GM10847 (cell line): ENCODE results near the gene IRF1.

Experiments
- POLR2A ChIP-seq: IDR thresholded peaks from 2 replicates; pipeline ENCODE4 v1.6.1; 2011; ENCODE audit not compliant: insufficient read length; ENCODE audit errors: extremely low read depth

Gene IRF1

DNA sequence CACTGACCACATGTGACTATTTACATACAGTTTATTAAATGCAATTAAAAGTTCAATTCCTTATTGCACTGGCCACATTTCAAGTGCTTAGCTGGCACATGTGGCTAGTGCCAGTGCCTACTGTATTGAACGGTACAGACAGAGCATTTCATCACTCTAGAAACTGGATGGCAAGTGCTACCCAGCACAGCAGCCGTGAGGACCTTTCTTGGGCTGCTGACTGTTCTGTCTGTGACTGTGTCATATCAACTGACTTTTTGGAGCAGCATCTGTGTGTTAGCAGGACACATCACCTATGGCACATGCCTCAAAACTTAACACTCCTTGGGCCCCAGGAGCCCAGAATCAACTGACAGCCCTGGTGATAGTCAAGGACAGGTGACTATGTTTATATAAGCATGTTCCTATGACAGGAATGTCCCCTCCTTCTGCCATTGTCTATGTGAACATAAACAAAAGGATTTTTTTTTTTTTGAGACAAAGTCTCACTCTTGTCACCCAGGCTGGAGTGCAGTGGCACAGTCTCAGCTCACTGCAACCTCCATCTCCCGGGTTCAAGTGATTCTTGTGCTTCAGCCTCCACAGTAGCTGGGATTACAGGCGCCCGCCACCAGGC is 8.9 kb downstream of the IRF1 start:
- TF ChIP-seq POLR2A: no peak

DNA sequence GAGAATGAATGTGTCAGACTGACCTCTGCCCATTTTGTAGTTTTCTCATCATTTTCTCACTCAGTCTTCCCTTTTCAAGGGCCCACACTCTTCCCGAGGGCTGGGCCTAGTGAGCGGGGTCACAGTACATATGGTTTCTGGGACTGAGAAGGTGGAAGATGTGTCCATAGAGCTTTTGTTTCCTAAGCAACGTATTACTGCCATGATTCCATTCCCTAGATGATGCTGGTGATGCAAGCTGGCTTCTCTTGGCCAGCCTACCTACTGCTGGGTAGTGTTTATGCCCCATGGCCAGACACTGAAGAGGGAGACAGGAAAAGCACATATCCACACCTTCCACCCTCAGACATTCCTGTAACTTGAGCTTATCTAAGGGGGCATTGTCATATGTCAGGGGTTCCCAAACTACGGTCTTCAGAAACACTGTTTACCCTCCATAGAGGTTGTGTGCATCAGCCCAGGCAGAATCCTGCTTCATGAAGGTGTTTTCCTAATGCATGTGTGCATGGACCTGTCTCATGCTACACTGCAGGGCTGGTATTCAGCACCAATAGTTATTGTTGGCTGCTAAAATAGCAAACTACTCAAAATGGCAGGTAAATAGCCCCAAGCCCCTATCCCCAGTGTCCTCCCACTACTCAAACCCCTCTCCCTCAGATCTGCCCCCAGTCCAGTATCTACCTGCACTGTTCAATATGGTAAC is 9.5 kb downstream of the IRF1 start:
- no peak for TF ChIP-seq POLR2A

DNA sequence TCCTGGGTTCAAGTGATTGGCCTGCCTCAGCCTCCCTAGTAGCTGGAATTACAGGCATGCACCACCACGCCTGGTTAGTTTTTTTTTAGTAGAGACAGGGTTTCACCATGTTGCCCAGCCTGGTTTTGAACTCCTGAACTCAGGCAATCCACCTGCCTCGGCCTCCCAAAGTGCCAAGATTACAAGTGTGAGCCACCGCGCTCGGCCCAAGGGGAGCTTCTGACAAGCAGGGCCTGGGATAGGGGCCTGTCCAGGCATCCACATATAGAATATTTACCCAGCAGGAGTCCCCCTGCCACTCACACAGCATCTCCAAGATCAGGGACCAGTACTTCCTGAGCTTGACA is 10.1 kb downstream of the IRF1 start:
- peak; percentile 9 for TF ChIP-seq POLR2A

DNA sequence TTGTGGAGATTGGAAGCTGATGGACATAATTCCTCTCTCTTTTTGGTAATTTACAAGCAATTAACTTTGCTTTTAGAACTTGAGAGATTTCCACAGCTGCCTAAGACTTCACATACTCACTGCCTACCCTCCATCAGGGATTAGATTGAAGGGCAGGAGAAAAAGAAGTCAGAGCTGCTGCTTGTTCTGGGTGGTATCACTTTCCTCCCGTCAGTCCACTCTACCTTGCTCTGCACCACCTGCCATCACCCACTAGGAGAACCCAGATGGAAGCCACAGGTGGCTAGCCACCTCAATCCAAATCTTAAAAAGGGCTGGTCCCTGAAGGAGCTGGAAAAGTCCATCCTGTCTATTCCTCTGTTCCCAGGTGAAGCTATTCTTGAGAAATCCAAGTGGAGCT is 10.5 kb downstream of the IRF1 start:
- no peak for TF ChIP-seq POLR2A

DNA sequence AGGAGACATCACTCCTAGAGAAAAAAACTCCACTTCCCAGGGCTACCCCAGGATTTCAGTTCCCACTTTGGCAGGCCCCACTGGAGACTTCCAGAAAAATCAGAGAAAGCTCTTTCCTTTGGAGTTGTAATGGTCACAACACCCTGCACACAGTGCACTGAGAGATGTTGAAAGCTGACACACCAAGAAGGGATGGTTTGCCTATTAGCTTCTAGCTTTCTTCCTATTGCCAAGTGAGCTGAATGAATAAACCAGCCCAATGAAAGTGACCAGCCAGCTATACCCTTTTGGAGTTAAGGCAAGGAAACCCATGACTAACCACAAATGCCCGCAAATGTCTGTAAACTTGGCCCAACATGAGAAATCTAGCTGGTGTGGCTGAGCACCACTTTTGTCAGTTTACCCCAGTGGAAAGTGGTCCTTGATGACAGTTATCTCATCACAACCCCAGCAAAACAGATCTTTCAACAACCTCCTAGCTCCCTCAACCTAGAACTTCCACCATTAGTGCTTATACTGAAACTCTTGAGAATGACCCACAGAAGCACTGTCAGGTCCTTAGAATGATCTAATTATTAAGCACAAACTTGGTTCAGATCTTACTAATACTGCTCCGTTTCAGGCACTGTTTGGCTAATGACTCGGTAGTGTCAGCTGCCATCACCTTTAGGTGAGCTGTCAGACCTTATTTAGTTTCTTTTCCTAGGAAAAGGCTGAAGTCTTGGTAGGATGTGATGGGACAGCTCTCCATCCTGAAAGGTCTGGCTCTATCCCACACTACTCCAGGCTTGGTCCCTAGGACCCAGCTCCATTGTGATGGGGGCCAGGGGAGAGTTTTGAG is 11.2 kb downstream of the IRF1 start:
- TF ChIP-seq POLR2A: no peak

DNA sequence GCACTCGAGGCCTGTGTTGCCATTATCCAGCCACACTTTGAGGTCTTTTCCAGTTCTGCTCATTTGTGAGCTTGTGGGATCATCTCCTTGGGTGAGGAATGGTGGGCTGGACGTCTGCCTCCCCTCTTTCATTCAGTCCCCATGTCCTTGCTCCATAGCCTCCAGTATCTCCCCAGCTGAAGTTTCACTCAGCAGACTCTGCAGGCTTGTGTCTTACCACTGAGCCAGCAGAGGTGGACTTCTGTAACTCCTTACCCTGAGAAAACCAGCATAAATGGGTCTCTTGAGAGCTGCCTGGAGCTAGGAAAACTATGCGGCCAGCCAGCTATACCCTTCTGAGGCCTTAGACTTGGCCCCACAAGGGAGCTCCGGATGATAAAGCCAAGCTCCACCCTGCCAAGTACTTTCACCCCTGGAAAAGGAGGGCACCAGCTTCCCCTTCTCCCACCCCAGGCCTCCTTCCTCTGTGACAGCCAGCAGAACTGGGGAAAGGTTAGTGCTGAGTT is 12.2 kb downstream of the IRF1 start:
- TF ChIP-seq POLR2A: no peak

DNA sequence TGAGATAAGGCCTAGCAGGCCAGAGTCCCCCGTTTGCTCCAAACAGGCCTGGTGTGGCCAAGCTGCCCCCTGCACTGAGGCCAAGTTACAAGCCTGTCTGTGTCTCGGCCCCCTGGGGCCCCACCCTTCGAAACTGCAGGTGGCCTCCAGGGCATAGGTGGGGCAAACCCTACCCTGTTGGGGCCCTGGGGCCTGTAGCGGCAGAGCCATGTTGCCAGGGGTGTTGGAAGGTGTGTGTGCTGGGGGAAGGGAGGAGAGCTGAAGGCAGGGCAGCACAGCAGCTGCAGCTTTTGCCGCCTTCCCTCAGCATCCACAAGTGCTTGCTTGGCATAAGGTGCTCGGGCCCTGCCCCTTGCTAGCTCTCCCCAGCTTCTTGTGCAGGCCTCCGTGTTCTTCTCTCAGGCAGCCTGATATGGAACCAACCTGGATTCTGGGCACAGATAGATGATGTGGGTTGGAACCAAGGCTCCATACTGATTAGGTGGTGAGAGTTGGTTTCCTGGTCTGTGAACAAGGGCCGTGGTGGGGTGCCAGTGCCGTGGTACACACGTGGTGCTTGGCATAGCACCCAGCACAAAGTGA is 12.7 kb downstream of the IRF1 start:
- no peak for TF ChIP-seq POLR2A

DNA sequence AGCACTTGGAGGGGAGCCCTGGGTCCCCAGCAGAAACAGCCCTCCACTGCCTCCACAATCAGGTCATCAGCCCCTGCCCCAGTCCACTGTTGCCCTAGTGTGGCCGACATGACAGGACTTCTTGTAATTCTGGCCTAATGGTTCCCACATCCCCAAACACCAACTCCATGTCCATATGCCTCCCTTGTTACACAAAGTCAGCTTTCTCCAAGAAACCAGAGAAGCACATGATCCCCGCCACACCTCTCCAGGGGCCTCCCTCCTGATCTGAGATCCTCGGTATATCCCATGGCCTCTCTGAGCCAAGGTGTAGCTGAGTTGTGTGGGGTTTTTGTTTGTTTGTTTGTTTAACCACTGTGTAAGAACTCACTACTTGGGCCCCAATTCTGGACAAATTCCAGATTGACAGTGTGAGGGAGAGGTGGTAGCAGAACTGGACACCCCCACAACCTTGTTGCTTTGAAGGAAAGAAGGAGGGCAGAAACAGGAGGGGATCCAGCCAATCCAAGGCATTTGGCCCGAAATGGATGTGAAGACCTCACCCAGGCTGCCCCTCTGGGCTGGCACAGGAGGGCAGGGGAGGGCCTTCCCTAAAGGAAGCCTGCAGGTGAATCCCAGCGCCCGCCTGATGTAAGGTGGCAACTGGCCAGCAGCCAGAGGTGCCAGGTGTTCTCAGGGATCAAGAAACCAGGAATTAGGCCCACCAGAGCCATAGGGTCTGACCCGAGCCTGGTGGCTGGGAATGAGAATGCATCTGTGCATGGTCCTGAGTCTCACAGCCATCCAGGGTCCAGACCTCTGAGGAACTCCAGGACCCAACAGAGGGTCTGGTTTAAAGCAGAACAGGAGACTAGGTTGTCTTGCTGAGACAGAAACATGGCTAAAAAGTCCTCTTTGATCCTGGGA is 13.4 kb downstream of the IRF1 start:
- TF ChIP-seq POLR2A: no peak

DNA sequence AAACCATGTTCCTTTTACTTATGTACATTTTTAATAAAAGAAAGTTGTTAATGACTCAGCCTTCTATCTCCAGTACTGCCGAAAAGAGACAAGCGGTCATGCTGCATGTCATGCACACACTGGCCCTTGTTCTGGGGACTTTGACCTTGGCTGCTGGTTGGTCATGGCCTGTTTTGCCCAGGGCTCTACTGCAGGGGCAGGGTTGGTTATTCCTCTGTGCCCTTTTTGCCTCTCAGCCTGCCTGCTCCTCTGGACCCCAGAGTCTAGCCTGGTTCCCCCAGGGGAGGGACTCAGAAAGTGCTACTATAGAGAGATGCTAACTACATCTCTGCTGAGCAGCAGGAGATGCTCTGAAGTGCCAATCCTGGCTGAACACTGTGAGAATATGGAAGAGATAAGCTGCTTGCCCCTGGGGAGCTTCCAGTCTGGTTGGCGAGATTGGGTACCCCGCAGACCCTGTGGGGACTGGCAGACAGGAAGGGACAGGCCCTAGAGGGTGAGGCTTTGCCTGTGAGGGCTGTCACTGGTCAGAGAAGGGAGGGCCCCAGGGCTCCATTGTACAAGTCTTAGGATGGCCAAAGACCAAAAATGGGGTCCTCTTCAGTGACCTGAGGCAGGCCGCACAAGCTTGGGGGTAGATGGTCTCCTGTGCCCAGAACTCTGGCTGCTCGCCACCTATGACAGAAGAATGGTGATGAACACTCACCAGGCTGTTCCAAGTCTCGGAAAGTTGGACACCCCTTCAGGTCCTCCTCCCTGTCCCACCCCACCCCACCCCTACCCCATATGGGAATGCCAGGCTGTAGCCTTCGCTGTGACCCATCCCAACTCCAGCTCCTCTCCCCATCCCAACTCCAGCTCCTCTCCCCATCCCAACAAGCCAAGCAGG is 14.3 kb downstream of the IRF1 start:
- TF ChIP-seq POLR2A: no peak

DNA sequence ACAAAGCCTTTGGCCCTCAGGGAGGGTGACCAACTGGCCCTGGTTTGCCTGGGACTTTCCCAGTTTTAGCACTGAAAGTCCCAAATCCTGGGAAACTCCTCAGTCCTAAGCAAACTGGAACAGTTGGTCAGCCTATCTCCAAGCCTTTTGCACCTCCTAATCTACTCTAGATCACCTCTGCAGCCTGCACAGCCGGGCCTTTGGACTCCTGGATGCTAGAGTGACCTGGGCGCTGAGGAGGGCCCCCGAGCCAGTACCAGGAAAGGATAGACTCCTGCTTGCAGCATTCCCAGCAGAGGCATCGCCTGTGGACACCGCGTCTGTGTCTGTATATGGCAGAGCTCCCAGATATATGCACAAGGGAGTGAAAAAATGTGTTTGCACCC is 15.1 kb downstream of the IRF1 start:
- TF ChIP-seq POLR2A: no peak

DNA sequence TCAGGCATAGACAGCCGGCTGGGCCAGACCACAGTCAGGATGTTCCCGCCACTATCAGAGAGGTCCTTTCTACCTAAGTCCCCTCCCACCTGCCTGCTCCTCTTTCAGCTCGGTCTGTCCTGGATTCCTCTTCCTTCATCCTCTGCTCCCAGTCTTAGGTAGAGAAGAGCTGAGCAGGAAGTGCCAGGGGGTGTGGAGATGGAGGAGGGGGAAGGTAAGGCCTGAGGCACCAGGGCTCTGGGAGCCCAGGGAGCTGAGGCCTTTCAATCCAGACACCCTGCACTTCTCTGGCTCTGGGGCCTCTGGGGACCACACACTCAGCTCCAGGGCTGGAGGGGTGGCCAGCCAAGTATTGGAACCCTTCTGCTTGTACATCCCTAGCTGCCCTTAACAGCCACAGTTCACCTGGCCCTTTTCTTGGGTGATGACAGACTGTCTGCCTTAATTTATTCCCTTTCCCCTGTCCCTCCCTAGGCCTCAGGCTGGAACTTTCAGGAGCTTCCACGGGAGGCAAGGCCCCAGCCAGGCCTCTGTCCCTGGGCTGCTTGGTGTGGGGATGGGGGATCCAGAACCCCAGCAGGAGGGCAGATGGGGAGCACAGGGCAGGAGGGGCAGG is 15.6 kb downstream of the IRF1 start:
- no peak for TF ChIP-seq POLR2A

DNA sequence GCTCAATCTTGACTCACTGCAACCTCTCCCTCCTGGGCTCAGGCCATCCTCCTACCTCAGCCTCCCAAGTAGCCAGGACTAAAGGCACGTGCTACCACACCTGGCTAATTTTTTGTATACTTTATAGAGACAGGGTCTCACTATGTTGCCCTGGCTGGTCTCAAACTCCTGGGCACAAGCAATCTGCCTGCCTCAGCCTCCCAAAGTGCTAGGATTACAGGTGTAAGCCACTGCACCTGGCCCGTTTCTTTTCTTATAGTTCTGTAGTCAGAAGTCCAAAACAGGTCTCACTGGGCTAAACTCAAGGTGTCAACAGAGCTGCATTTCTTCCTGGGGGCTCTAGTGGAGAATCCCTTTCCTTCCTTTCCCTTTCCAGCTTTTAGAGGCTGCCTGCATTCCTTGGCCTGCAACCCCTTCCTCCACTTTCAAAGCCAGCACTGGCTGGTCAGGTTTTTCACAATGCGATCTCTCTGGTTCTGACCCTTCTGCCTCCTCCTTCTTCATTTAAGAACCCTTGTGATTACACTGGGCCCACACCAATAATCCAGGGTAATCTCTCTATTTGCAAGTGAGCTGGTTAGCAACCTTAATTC is 16.3 kb downstream of the IRF1 start:
- TF ChIP-seq POLR2A: no peak

DNA sequence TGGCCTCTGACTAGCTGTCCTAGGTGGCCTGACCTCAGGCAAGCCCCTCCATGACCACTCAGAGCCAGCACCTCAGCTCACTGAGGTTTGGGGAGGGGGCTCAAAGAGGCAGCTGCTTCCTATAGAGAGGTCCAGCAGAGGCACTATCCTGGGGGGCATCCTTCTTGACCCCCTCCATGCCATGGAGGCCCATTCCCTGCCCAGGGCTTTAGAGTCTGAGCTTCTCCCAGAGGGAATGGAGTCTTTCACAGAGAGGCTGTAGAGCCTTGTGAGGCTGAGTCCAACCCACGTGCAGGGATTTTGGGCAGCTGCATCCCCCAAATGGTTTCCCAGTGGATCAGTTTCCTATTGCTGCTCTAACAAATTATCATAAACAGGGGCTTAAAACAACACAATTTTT is 16.9 kb downstream of the IRF1 start:
- TF ChIP-seq POLR2A: no peak
